HepG2 (cell line): ENCODE data around the gene STAB2. TPM values are rescaled to one million over a fixed set of nuclear protein-coding genes. Genes with fewer than 3 reads are reported as not detected.

Experiments used
- ATAC-seq: fragments of 200-7000 bp; cut with Tn5 transposase; 3 replicates; pipeline ENCODE4 v1.9.1; 2020; ENCODE audit warnings: mild to moderate bottlenecking, moderate library complexity
- BruUV-seq: library from RNA; stranded (reverse); fragments of 400-500 nt; replicated peaks from 2 replicates; lab custom pipeline; 2021; lab: Mats Ljungman, UMichigan
- CTCF ChIA-PET: fragments of 300-600 bp; formaldehyde crosslinking; extraction: SDS; loops from one replicate; lab custom pipeline; 2021; ENCODE audit warnings: low total read pairs, inconsistent platforms, low intra/inter-chr PET ratio; lab: Yijun Ruan, JAX
- POLR2A ChIA-PET: fragments of 350-600 bp; sonication (Branson Sonifier 250); formaldehyde crosslinking; loops from one replicate; lab custom pipeline; 2020; ENCODE audit warnings: antibody characterized with exemption, inconsistent platforms; lab: Yijun Ruan, JAX
- DNase-seq: peaks from one replicate; pipeline ENCODE4 v3.0.0-alpha.2; 2015; ENCODE audit warnings: low spot score
- FAIRE-seq: peaks from 3 replicates; lab custom pipeline; 2011; peaks lifted over from hg19 to GRCh38; lab: Jason Lieb, UNC
- H2AFZ ChIP-seq: one replicate; pipeline ENCODE4 v1.6.1; 2011; ENCODE audit warnings: low read length, inconsistent platforms
- H3K27ac ChIP-seq: fragments of 300-600 bp; 3 replicates; pipeline ENCODE4 v1.8.0; 2011; ENCODE audit warnings: mixed run types, mild to moderate bottlenecking, mixed read lengths, low read length, inconsistent platforms; ENCODE audit not compliant: insufficient read depth; ENCODE audit errors: extremely low read length
- H3K27me3 ChIP-seq, 2 experiments: fragments of 200-600 bp in 1 of 2; 2 replicates in 1 of 2; 3 replicates in 1 of 2; pipeline versions ENCODE4 v1.6.0 to v1.8.0; 2011; ENCODE audit warnings: low read length in 2 of 2, mild to moderate bottlenecking in 2 of 2, moderate library complexity in 2 of 2, inconsistent platforms in 1 of 2; ENCODE audit not compliant: insufficient read depth in 2 of 2, control insufficient read depth in 1 of 2
- H3K36me3 ChIP-seq, 2 experiments: fragments of 200-600 bp in 1 of 2; replicated peaks in 1 of 2; 2 replicates in 1 of 2; 3 replicates in 1 of 2; pipeline versions ENCODE4 v1.5.1 to v1.8.0; 2011; ENCODE audit warnings: low read length in 2 of 2, inconsistent platforms in 1 of 2; ENCODE audit not compliant: insufficient read depth in 2 of 2, control insufficient read depth in 1 of 2
- H3K4me1 ChIP-seq: 2 replicates; pipeline ENCODE4 v1.5.1; 2012; ENCODE audit warnings: low read length, inconsistent platforms; ENCODE audit not compliant: insufficient read depth
- H3K4me2 ChIP-seq: 2 replicates; pipeline ENCODE4 v1.6.0; 2011; ENCODE audit warnings: low read depth, low read length, inconsistent platforms
- H3K4me3 ChIP-seq, 3 experiments: fragments of 200-600 bp in 1 of 3; sonication (generic), shearing (Covaris generic) in 1 of 3; replicated peaks in 1 of 3; 2 replicates each; pipeline ENCODE4 v1.5.1; 2011 to 2016; ENCODE audit warnings: low read length in 3 of 3, inconsistent platforms in 2 of 3, low read depth in 2 of 3, mild to moderate bottlenecking in 2 of 3, control low read depth in 1 of 3, mixed read lengths in 1 of 3; ENCODE audit not compliant: insufficient read depth in 1 of 3
- H3K79me2 ChIP-seq: one replicate; pipeline ENCODE4 v1.6.1; 2011; ENCODE audit warnings: low read length, inconsistent platforms; ENCODE audit not compliant: insufficient read depth
- H3K9ac ChIP-seq: 2 replicates; pipeline ENCODE4 v1.6.0; 2011; ENCODE audit warnings: mild to moderate bottlenecking, low read depth, low read length, inconsistent platforms; ENCODE audit not compliant: insufficient read depth
- H3K9me3 ChIP-seq: 2 replicates; pipeline ENCODE4 v1.5.1; 2012; ENCODE audit warnings: mild to moderate bottlenecking, low read length
- H4K20me1 ChIP-seq: 2 replicates; pipeline ENCODE4 v1.6.0; 2011; ENCODE audit warnings: inconsistent platforms, mild to moderate bottlenecking, low read length, moderate library complexity; ENCODE audit not compliant: insufficient read depth
- CREB1 ChIP-seq, 2 experiments: fragments of 450-650 bp in 1 of 2; IDR thresholded peaks; 2 replicates each; pipeline ENCODE4 v1.6.1; 2016 to 2017; ENCODE audit warnings: control low read depth in 1 of 2, mild to moderate bottlenecking in 1 of 2, missing compliant biosample characterization in 1 of 2, missing genetic modification characterization in 1 of 2
- FLYWCH1 ChIP-seq: sonication (generic); formaldehyde crosslinking; IDR thresholded peaks from 2 replicates; pipeline ENCODE4 v1.8.1; 2023; ENCODE audit warnings: mild to moderate bottlenecking, missing genetic modification reagents
- WGBS: methylation state at CpG from one replicate; pipeline ENCODE4 v1.1.6; 2017; ENCODE audit warnings: low lambda C conversion rate; 5-methylcytosine and 5-hydroxymethylcytosine counted together
- in situ Hi-C: cut with HindIII; loops from 2 replicates; pipeline ENCODE4 v1.10.0; 2017; ENCODE audit warnings: low pct_unique_long_range_greater_than_20kb; ENCODE audit not compliant: extremely low pct_ligation_motif_present
- intact Hi-C: fragments of 100-400 bp; cut with micrococcal nuclease; formaldehyde crosslinking; loops from one replicate; pipeline ENCODE4 v1.10.0; 2022; ENCODE audit not compliant: unreplicated experiment
- polyA plus RNA-seq, 8 experiments: library from polyadenylated mRNA; depleted of rRNA in 3 of 8; stranded (reverse) in 7 of 8; unstranded in 1 of 8; fragments of >200 nt; fragmentation: Illumina TruSeq in 4 of 8; extraction: Trizol in 4 of 8; gene quantifications; 2 replicates each; pipeline versions ENCODE4 v1.2.1 to v1.2.3, GENCODE V29; 2011 to 2016; ENCODE audit warnings: low read depth in 4 of 8, missing spikeins in 1 of 8, mixed read lengths in 1 of 8; ENCODE audit not compliant: insufficient read depth in 1 of 8
- total RNA-seq, 5 experiments: library from RNA; depleted of rRNA; stranded (reverse); fragments of >200 nt; fragmentation: Illumina TruSeq; extraction: Trizol; gene quantifications; 2 replicates each; pipeline ENCODE4 v1.2.3, GENCODE V29; 2016; ENCODE audit warnings: low read depth in 1 of 5
- TF ChIP-seq, protein P1 (sequence below): sonication (generic); formaldehyde crosslinking; IDR thresholded peaks from 2 replicates; pipeline ENCODE4 v1.8.1; 2022; ENCODE audit warnings: low read depth, mild to moderate bottlenecking, missing genetic modification reagents
- TF ChIP-seq, protein P2 (sequence below): fragments of 450-650 bp; IDR thresholded peaks from 2 replicates; pipeline ENCODE4 v1.6.1; 2016

Gene STAB2
- total and polyA plus RNA-seq, 2 of the 13 experiments (the other 11 are each of a cell fraction or from before 2014, with no cell fraction given) = not detected

DNA sequence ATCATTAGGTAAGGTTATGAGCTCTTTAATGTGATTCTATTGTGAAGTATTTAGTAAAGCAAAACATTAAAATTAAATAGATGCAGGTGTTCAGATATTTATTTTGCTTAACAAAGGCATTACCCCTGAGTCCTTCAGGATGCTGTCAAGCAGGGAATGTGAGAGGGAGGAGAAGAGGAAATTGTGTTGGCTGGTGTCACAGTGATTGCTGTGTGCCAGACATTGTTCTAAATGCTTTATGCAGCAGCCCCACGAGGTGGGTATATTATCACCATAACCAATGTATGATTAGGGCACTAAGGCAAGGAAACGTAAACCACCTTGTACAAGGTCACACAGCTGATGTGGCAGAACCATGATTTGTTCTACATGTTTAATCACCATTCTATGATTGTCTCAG, 80.1 kb downstream of the STAB2 start (continued):
- TF ChIP-seq, protein P1, sequence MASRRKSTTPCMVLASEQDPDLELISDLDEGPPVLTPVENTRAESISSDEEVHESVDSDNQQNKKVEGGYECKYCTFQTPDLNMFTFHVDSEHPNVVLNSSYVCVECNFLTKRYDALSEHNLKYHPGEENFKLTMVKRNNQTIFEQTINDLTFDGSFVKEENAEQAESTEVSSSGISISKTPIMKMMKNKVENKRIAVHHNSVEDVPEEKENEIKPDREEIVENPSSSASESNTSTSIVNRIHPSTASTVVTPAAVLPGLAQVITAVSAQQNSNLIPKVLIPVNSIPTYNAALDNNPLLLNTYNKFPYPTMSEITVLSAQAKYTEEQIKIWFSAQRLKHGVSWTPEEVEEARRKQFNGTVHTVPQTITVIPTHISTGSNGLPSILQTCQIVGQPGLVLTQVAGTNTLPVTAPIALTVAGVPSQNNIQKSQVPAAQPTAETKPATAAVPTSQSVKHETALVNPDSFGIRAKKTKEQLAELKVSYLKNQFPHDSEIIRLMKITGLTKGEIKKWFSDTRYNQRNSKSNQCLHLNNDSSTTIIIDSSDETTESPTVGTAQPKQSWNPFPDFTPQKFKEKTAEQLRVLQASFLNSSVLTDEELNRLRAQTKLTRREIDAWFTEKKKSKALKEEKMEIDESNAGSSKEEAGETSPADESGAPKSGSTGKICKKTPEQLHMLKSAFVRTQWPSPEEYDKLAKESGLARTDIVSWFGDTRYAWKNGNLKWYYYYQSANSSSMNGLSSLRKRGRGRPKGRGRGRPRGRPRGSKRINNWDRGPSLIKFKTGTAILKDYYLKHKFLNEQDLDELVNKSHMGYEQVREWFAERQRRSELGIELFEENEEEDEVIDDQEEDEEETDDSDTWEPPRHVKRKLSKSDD = no peak

DNA sequence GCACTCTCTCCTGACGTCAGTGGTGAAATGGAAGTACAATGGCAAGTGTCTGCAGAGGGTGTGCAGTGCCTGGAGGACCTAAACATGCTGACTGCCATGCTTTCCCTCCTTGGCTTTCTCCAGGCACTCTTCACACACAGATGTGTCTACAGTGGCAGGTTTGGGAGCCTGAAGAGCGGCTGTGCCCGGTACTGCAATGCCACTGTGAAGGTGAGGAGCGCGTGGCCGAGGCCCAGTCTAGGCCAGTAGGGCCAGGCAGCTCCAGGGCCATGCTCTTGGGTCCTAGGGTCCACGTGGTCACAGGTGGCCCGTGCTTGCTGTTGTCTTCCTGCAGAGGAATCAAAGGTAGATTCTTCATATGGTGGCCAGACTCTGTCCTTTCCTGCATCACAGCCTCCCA, 81.4 kb downstream of the STAB2 start:
- in situ Hi-C loops = no loop called here
- POLR2A ChIA-PET = no interaction called here

More for the DNA sequence above, 81.4 kb downstream of the STAB2 start:
- Histone ChIP-seq H3K4me2 (no peak overlapping the region), H3K27me3 (peaks cover 0 to 5% of the 10 kb centered on the region in 2 experiments; a peak in 2 of 5 replicates), H3K79me2 (no peaks in the 10 kb centered on the region), H2AFZ (no peak overlapping the region), H3K9ac (no peak overlapping the region), H3K9me3 (no peaks in the 10 kb centered on the region), H3K27ac (no peak overlapping the region), H4K20me1 (no peaks in the 10 kb centered on the region), H3K4me3 (no peak overlapping the region), H3K36me3 (no peaks in the 10 kb centered on the region), H3K4me1 (peaks cover 18% of the 10 kb centered on the region)
- CTCF ChIA-PET = no interaction called here
- TF ChIP-seq FLYWCH1 (no peak), CREB1 (IDR thresholded peaks at IDR 0.05) (peak; percentile 21; the same call in 1 of the 2 replicates), CREB1 (CRISPR knock-in tag; IDR thresholded peaks at IDR 0.05) (no peak)
- TF ChIP-seq, protein P2, sequence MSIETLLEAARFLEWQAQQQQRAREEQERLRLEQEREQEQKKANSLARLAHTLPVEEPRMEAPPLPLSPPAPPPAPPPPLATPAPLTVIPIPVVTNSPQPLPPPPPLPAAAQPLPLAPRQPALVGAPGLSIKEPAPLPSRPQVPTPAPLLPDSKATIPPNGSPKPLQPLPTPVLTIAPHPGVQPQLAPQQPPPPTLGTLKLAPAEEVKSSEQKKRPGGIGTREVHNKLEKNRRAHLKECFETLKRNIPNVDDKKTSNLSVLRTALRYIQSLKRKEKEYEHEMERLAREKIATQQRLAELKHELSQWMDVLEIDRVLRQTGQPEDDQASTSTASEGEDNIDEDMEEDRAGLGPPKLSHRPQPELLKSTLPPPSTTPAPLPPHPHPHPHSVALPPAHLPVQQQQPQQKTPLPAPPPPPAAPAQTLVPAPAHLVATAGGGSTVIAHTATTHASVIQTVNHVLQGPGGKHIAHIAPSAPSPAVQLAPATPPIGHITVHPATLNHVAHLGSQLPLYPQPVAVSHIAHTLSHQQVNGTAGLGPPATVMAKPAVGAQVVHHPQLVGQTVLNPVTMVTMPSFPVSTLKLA = peak; percentile 53; the same call in 1 of the 2 replicates
- ATAC-seq = peak; percentile 49; the same call in 2 of the 3 replicates
- BruUV-seq = no TSS peak
- no peak for FAIRE-seq
- DNase-seq = no peak
- 58% methylated on average over 6 of the region's 8 CpGs for WGBS
- intact Hi-C loops = no loop called here
